Uterus (tissue), 4 donors: ENCODE data around the gene MR1. TPM values are rescaled to one million over a fixed set of nuclear protein-coding genes. Genes with fewer than 3 reads are reported as not detected.

Experiments
- DNase-seq, 2 donors: peaks; one replicate each; pipeline ENCODE4 v3.0.0-alpha.2; 2019 to 2020
- H3K27ac ChIP-seq, 2 donors: fragments of 200-600 bp; sonication (generic); 1 replicate in 1 of 2; 2 replicates in 1 of 2; pipeline ENCODE4 v1.5.1; 2016 to 2018
- H3K27me3 ChIP-seq, 2 donors: fragments of 200-600 bp; sonication (generic); one replicate each; pipeline ENCODE4 v1.5.1; 2018 to 2019; ENCODE audit warnings: control low read depth in 1 of 2
- H3K36me3 ChIP-seq, 2 donors: fragments of 200-600 bp; sonication (generic); one replicate each; pipeline ENCODE4 v1.5.1; 2019; ENCODE audit warnings: control low read depth in 1 of 2
- H3K4me1 ChIP-seq, 2 donors: fragments of 200-600 bp; sonication (generic); one replicate each; pipeline ENCODE4 v1.5.1; 2018 to 2019; ENCODE audit warnings: control low read depth in 1 of 2
- H3K4me3 ChIP-seq, 2 donors: fragments of 200-600 bp; sonication (generic); 1 replicate in 1 of 2; 2 replicates in 1 of 2; pipeline ENCODE4 v1.5.1; 2018 to 2019; ENCODE audit warnings: mild to moderate bottlenecking in 1 of 2
- H3K9me3 ChIP-seq, 2 donors: fragments of 200-600 bp; sonication (generic); one replicate each; pipeline ENCODE4 v1.5.1; 2019; ENCODE audit warnings: control low read depth in 1 of 2
- CTCF ChIP-seq, 4 experiments: fragments of 200-600 bp in 2 of 4; fragments of 450-650 bp in 2 of 4; sonication (generic) in 2 of 4; IDR thresholded peaks; one replicate each; pipeline ENCODE4 v1.5.1; 2016 to 2019; ENCODE audit warnings: antibody characterized with exemption in 4 of 4, mild to moderate bottlenecking in 2 of 4, moderate library complexity in 1 of 4
- POLR2A ChIP-seq, 2 donors: fragments of 450-650 bp; IDR thresholded peaks; one replicate each; pipeline ENCODE4 v1.6.1; 2016; ENCODE audit warnings: antibody characterized with exemption in 2 of 2, mild to moderate bottlenecking in 1 of 2, moderate library complexity in 1 of 2
- intact Hi-C: fragments of 100-400 bp; cut with DNase I; formaldehyde crosslinking; loops from one replicate; pipeline ENCODE4 v1.15.1; 2023; ENCODE audit warnings: low total_unique reads
- total RNA-seq, 4 donors: library from RNA; depleted of rRNA in 3 of 4; stranded (reverse); fragments of >200 nt in 3 of 4; gene quantifications; one replicate each; pipeline versions ENCODE4 v1.1.0 to v1.2.4, GENCODE V29; 2014 to 2023
- donor health status: DM: yes; HTN: yes; CAD: no.

MR1 gene
- total RNA-seq, 4 donors from 2014 or later, result 13.8 to 29.7 (median 16.2) TPM

- Histone ChIP-seq H3K4me1 (peaks cover 9 to 12% of the 10 kb centered on the region in 2 donors), H3K9me3 (no peaks in the 10 kb centered on the region), H3K27ac (peak overlapping the region; percentile 46 to 52), H3K4me3 (no peak overlapping the region), H3K36me3 (no peaks in the 10 kb centered on the region), H3K27me3 (no peaks in the 10 kb centered on the region)
- TF ChIP-seq POLR2A (IDR thresholded peaks at IDR 0.05), result no peak
- TF ChIP-seq CTCF (IDR thresholded peaks at IDR 0.05), result no peak
- intact Hi-C loops, result no loop called here
- no peak for DNase-seq
Measured at GRCh38 chr1:181099152-181100014, 65.6 kb downstream of the MR1 start.

DNA sequence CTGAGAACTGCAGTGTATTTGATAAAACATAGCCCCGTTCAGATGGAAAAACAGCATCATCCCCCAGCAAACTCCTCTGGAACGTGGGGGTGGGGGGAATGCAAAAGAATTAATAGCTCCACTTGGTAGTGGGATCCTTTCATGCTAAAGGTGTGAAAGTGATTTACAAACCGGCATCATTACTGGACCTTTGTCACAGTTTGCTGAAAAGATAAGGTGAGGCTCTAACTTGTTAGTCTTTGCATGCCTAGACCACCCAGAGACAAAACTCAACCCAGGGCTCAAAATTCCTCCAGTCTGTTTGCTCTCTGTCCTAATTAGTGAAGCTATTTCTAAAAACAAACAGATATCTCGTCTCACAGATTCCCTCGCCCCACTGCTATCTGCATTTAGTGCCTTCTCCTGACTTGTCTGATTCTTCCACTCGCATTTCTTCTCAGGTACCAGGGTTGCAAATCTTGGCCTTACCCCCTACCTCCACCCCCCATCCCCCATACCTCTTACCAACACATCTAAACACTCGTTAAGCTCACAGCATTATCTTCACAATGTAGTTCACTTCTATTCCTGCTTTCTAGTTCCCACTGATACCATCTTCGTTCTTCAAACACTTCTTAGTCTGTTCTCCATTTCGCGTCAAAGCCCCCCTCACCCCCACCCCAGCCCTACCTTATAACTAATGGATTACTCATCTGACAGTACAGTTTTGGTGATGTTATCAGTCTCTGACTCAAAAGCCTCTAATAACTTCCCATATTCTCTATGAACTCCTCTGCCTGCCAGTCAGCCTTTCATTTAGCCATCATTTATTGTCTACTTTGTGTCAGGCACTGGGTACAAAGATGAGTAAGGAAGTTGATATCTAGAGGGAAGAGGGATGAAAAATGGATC, 66.5 kb downstream of the MR1 start:
- H3K27ac ChIP-seq, result peak overlapping the region; percentile 46 to 52
- H3K4me1 ChIP-seq, result peaks cover 7 to 9% of the 10 kb centered on the region in 2 donors
- TF ChIP-seq CTCF (IDR thresholded peaks at IDR 0.05) (no peak), POLR2A (IDR thresholded peaks at IDR 0.05) (no peak)
- H3K4me3 ChIP-seq, result no peak overlapping the region
- no peaks in the 10 kb centered on the region for H3K27me3 ChIP-seq
- intact Hi-C loops, result no loop called here
- H3K36me3 ChIP-seq, result no peaks in the 10 kb centered on the region
- H3K9me3 ChIP-seq, result no peaks in the 10 kb centered on the region
- no peak for DNase-seq

DNA sequence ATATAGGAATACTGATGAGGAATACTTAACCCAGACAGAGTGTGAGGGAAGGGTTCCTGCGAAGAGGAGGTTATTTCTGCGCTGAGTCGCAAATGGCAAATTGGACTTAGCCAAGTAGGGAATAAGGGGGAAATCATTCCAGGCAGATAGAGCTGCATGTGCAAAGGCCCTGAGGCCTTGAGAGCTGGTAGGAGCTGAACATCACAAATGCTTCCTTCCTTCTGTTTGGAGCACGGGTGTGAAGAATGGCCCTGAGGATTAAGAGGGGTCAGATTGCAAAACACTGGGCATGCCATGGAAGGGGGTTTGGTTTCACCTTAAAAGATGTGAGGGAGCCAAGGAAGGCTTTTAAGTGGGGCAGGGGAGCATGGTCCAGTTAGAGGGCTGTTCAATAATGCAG, 67.2 kb downstream of the MR1 start:
- intact Hi-C loops, result no loop called here
- TF ChIP-seq CTCF (IDR thresholded peaks at IDR 0.05) (no peak), POLR2A (IDR thresholded peaks at IDR 0.05) (no peak)
- DNase-seq, result no peak
- Histone ChIP-seq H3K36me3 (no peaks in the 10 kb centered on the region), H3K4me1 (peaks cover 4 to 9% of the 10 kb centered on the region in 2 donors), H3K27me3 (no peaks in the 10 kb centered on the region), H3K27ac (no peak overlapping the region), H3K4me3 (no peak overlapping the region), H3K9me3 (no peaks in the 10 kb centered on the region)

GRCh38 chr1:181101581-181102226, 67.9 kb downstream of the MR1 start:
- DNase-seq, result no peak
- Histone ChIP-seq H3K4me3 (no peak overlapping the region), H3K4me1 (peaks cover 4 to 8% of the 10 kb centered on the region in 2 donors), H3K36me3 (no peaks in the 10 kb centered on the region), H3K9me3 (no peaks in the 10 kb centered on the region), H3K27ac (peak overlapping the region; percentile 15 to 20), H3K27me3 (no peaks in the 10 kb centered on the region)
- intact Hi-C loops, result no loop called here
- TF ChIP-seq CTCF (IDR thresholded peaks at IDR 0.05), result no peak
